ENCODE data around the gene AFDN. TPM values are rescaled to one million over a fixed set of nuclear protein-coding genes. Genes with fewer than 3 reads are reported as not detected.

AFDN gene
- total RNA-seq, 1 donor from 2014 or later = 357 TPM

- Histone ChIP-seq H3K9ac (no peak overlapping the region), H3K36me3 (peaks cover 13% of the 10 kb centered on the region), H3K4me1 (peaks cover 6% of the 10 kb centered on the region), H3K27ac (no peak overlapping the region), H3F3A (ENCODE audit: low read depth) (no peaks in the 10 kb centered on the region), H4K20me1 (ENCODE audit: low read depth) (peaks cover 13% of the 10 kb centered on the region), H3K79me2 (ENCODE audit: low read depth) (peaks cover 10% of the 10 kb centered on the region), H2AFZ (replicated peaks) (no peak overlapping the region), H3K9me3 (ENCODE audit: low read depth) (no peaks in the 10 kb centered on the region), H3K4me2 (no peak overlapping the region), H3K27me3 (no peaks in the 10 kb centered on the region), H3K4me3 (no peak overlapping the region)
- Mint-ChIP-seq H3K4me1 (no peaks in the 10 kb centered on the region), H3K4me3 (no peak overlapping the region), H3K27ac (no peak overlapping the region), H3K27me3 (ENCODE audit: insufficient read depth, low read depth) (no peaks in the 10 kb centered on the region), H3K36me3 (peaks cover 38% of the 10 kb centered on the region), H3K9me3 (no peaks in the 10 kb centered on the region)
- TF ChIP-seq, protein P1, sequence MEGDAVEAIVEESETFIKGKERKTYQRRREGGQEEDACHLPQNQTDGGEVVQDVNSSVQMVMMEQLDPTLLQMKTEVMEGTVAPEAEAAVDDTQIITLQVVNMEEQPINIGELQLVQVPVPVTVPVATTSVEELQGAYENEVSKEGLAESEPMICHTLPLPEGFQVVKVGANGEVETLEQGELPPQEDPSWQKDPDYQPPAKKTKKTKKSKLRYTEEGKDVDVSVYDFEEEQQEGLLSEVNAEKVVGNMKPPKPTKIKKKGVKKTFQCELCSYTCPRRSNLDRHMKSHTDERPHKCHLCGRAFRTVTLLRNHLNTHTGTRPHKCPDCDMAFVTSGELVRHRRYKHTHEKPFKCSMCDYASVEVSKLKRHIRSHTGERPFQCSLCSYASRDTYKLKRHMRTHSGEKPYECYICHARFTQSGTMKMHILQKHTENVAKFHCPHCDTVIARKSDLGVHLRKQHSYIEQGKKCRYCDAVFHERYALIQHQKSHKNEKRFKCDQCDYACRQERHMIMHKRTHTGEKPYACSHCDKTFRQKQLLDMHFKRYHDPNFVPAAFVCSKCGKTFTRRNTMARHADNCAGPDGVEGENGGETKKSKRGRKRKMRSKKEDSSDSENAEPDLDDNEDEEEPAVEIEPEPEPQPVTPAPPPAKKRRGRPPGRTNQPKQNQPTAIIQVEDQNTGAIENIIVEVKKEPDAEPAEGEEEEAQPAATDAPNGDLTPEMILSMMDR (IDR thresholded peaks at IDR 0.05) = no peak
- TF ChIP-seq EZH2 (IDR thresholded peaks at IDR 0.05) (no peak), EZH2phosphoT487 (IDR thresholded peaks at IDR 0.05) (no peak)
- no peak for DNase-seq (ENCODE audit: low spot score)
These were observed 100.5 kb downstream of the AFDN start for GRCh38 chr6:167927246-167927645.

DNA sequence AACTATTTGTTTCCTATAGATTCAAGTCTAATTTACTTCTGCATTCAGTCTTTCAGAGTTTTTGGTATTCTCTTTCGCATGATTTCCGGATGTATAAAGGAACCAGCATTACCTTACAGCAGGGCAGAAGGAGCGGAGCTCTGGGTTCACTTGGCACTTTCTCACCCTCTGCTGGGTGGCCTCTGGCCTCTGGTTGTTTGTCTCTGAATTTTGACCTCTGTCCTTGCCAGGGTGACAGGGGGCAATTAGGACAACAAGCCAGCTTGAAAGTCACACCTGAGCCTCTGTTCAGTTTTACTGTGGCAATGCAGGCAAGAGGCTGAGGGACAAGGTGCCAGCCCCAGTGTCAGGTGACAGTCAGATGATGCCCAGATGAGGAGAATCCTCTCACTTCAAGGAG is 101.4 kb downstream of the AFDN start:
- Mint-ChIP-seq H3K27ac (no peak overlapping the region), H3K4me1 (no peaks in the 10 kb centered on the region), H3K27me3 (ENCODE audit: insufficient read depth, low read depth) (no peaks in the 10 kb centered on the region), H3K4me3 (no peak overlapping the region), H3K36me3 (peaks cover 43% of the 10 kb centered on the region), H3K9me3 (no peaks in the 10 kb centered on the region)
- H3K27ac ChIP-seq = no peak overlapping the region
- peaks cover 10% of the 10 kb centered on the region for H3K4me1 ChIP-seq
- H2AFZ ChIP-seq (replicated peaks) = no peak overlapping the region
- TF ChIP-seq EZH2phosphoT487 (IDR thresholded peaks at IDR 0.05) (no peak), EZH2 (IDR thresholded peaks at IDR 0.05) (no peak)
- TF ChIP-seq, protein P1 (IDR thresholded peaks at IDR 0.05) = no peak
- DNase-seq (ENCODE audit: low spot score) = no peak
- no peak overlapping the region for H3K9ac ChIP-seq
- H3K4me3 ChIP-seq = no peak overlapping the region
- H3F3A ChIP-seq (ENCODE audit: low read depth) = no peaks in the 10 kb centered on the region
- peaks cover 11% of the 10 kb centered on the region for H4K20me1 ChIP-seq (ENCODE audit: low read depth)
- no peak overlapping the region for H3K4me2 ChIP-seq
- no peaks in the 10 kb centered on the region for H3K9me3 ChIP-seq (ENCODE audit: low read depth)
- H3K27me3 ChIP-seq = no peaks in the 10 kb centered on the region
- peaks cover 10% of the 10 kb centered on the region for H3K79me2 ChIP-seq (ENCODE audit: low read depth)
- H3K36me3 ChIP-seq = peaks cover 6% of the 10 kb centered on the region

GRCh38 chr6:167930295-167930694 is 103.6 kb downstream of the AFDN start:
- Histone ChIP-seq H3K9me3 (ENCODE audit: low read depth) (no peaks in the 10 kb centered on the region), H3K4me3 (no peak overlapping the region), H3K4me2 (no peak overlapping the region), H4K20me1 (ENCODE audit: low read depth) (peaks cover 11% of the 10 kb centered on the region), H3K79me2 (ENCODE audit: low read depth) (peaks cover 11% of the 10 kb centered on the region), H3K27me3 (no peaks in the 10 kb centered on the region), H3K27ac (no peak overlapping the region), H3K36me3 (peaks cover 6% of the 10 kb centered on the region), H3F3A (ENCODE audit: low read depth) (no peaks in the 10 kb centered on the region), H2AFZ (replicated peaks) (no peak overlapping the region), H3K4me1 (peaks cover 15% of the 10 kb centered on the region), H3K9ac (no peak overlapping the region)
- H3K9me3 Mint-ChIP-seq = no peaks in the 10 kb centered on the region
- DNase-seq (ENCODE audit: low spot score) = no peak
- no peak overlapping the region for H3K4me3 Mint-ChIP-seq
- no peaks in the 10 kb centered on the region for H3K4me1 Mint-ChIP-seq
- TF ChIP-seq, protein P1 (IDR thresholded peaks at IDR 0.05) = no peak
- TF ChIP-seq EZH2 (IDR thresholded peaks at IDR 0.05) (no peak), EZH2phosphoT487 (IDR thresholded peaks at IDR 0.05) (no peak)
- H3K36me3 Mint-ChIP-seq = peaks cover 38% of the 10 kb centered on the region
- H3K27me3 Mint-ChIP-seq (ENCODE audit: insufficient read depth, low read depth) = no peaks in the 10 kb centered on the region
- H3K27ac Mint-ChIP-seq = no peak overlapping the region

Data from neural progenitor cell (in vitro differentiated cells).